HUDEP-2 (cell line): ENCODE results near the gene ZSCAN5C.
"Not testable (repeated sequence)": the region's sequence is repeated elsewhere in the genome, so short reads cannot be mapped to it uniquely, and the experiment has no call there.

ENCODE experiments used
- DNase-seq, 76 experiments: peaks; one replicate each; lab custom pipeline; 2025; ENCODE audit not compliant: unreplicated experiment in 76 of 76; lab: John Stamatoyannopoulos, UW

ZSCAN5C gene

DNA sequence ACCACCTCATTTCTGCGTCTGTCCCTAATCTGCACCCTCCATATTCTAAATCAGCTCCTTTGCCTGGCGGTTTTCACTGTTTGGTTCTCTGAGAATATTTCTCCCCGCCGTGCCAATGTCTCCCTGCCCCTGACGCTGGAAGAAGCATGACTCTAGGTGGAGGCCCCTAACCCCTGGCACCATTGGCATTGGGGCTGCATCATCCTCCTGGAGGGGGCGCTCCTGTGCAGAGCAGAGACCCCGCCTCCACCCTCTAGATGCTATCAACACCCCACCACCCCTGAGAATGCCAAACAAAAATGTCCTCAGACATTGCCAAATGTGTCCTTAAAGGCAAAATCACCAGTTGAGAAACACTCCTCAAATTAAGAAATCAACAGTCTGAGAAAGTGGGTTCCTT is 11.0 kb upstream of the ZSCAN5C start:
- no peak for DNase-seq

- no peak for DNase-seq
Measured at GRCh38 chr19:56191711-56192110, 10.4 kb upstream of the ZSCAN5C start.

DNA sequence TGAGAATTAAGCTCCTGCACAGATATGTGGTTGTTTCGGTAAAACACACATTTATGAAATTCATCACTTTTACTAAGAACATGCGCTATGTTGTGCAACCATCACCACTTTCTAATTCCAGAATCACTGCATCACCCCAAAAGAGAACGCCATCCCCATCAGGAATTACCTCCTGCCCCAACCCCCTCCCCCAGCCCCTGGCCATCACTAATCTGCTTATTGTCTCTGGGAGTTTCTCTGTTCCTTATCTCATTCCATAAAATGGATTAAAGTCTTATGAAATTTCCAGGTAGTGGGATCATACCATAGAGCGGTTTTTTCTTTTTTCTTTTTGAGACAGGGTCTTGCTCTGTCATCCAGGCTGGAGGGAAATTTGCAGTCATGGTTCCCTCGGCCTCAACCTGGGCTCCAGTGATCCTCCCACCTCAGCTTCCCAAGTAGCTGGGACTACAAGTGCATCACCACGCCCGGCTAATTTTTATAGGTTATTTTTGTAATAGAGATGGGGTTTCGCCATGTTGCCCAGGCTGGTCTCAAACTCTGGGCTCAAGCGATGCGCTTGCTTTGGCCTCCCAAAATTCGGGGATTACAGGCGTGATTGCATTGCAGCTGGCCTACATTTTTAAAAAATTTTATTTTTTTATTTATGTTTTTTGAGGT is 8.0 kb upstream of the ZSCAN5C start:
- DNase-seq, result no peak

DNA sequence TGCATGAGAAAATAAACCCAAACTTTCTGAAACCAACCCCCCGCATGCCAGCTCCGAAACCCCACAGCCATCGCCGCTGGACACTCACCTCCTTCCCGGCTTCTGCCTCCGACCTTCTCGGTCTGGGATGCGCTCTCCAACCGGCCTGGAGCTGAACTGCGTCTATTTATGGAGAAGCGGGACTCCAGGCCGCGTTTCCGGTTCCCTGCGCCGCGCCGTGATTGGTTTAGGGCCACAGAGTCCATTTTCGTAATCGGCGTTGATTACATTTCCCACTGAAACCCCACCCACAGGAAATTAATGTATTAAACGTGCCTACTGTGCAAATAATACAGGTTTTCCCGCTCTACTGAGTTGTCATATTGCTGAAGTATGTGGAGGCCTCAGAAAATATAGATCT is 4.4 kb upstream of the ZSCAN5C start, which contains the start of gene ZSCAN5B:
Gene ZSCAN5B (minus strand): TSS at position 138 of the 400 bp plus-strand sequence. CDS start 4,731 bp downstream, outside the sequence.
- not testable (repeated sequence) for DNase-seq

GRCh38 chr19:56199687-56200086 is 2.4 kb upstream of the ZSCAN5C start:
- no peak for DNase-seq

DNA sequence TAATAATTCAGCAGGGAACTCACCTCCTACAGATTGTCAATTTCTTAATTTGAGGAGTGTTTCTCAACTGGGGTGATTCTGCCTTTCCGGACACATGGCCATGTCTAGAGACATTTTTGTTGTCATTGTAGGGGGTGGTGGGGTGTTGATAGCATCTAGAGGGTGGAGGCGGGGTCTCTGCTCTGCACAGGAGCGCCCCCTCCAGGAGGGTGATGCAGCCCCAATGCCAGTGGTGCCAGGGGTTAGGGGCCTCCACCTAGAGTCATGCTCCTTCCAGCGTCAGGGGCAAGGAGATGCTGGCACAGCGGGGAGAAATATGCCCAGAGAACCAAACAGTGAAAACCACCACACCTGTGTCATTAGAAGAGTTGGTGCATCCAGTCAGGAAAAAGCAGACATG is 5.5 kb downstream of the ZSCAN5C start:
- not testable (repeated sequence) for DNase-seq

DNA sequence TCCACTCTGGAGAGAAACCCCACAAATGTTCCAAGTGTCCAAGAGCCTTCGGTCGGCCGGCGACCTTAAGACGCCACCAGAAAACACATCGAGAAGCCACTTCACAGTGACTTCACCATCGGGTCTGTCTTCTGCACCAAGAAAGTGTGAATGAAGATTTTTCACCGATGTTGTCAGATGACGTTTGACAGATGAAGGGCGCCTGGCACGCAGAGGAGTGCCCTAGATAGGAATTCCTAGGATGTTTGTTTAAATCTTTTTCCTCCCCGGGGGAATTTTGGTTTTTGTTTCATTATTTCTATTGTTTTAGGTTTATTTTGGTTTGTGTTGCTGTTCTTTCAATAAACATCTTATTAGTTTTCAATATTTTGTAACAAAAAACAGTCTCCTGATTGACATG is 7.0 kb downstream of the ZSCAN5C start:
- no peak for DNase-seq

GRCh38 chr19:56210036-56210435 is 8.0 kb downstream of the ZSCAN5C start:
- DNase-seq, result not testable (repeated sequence)

GRCh38 chr19:56211718-56212117 is 9.6 kb downstream of the ZSCAN5C start:
- no peak for DNase-seq

GRCh38 chr19:56217039-56217949 is 15.2 kb downstream of the ZSCAN5C start:
- DNase-seq, result no peak

GRCh38 chr19:56218961-56219360 is 16.9 kb downstream of the ZSCAN5C start:
- no peak for DNase-seq

GRCh38 chr19:56221442-56221841 is 19.4 kb downstream of the ZSCAN5C start:
- DNase-seq, result peak in 10 of 76 experiments; percentile 4 to 40 (median 14)

DNA sequence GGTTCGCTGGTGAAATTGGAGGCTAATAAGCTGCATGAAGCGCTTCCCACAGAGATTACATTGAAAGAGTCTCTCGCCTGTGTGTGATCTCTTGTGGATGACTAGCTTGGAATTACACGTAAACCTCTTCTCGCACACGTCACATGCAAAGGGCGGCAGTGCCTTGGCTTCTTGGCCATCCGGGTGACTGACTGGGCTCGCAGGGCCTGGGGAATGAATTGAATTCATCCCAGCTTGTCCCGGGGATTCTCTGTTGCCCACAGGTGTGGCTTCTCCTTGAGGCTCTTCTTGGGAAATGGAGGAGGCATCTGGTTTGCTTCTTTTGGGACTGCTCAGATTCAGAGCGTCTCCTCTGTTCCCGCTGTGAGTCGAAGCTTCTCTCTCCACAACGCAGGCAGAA is 19.8 kb downstream of the ZSCAN5C start:
- DNase-seq, result no peak

GRCh38 chr19:56222901-56223300 is 20.8 kb downstream of the ZSCAN5C start:
- no peak for DNase-seq

GRCh38 chr19:56223481-56223880 is 21.4 kb downstream of the ZSCAN5C start:
- no peak for DNase-seq

DNA sequence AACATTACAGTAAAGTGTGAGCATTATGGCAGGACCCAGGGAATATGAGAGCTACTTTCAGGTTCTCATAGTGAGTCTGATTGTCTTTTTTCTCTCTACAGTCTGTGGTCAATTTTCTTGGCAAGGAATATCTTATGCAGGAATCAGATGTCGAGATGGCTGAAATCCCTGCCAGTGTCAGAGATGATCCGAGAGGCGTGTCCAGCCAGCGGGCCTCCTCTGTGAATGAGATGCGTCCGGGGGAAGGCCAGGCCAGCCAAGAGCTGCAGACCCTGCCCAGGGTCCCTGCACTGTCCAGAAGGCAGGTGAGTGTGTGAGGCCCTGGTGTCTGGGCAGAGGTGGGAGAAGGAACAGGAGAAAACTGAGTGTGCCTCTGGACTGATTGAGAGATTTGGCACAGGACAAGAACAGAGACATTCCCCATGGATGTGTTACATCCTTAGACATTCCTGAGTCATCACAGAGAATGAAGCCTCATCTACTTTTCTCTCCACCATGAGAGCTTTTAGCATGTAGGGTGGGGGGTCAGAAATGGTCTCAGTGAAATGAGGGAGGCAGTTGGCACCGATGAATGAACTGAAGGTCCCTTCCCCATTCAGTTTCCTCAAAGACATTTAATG is 43.2 kb downstream of the ZSCAN5C start:
- no peak for DNase-seq

DNA sequence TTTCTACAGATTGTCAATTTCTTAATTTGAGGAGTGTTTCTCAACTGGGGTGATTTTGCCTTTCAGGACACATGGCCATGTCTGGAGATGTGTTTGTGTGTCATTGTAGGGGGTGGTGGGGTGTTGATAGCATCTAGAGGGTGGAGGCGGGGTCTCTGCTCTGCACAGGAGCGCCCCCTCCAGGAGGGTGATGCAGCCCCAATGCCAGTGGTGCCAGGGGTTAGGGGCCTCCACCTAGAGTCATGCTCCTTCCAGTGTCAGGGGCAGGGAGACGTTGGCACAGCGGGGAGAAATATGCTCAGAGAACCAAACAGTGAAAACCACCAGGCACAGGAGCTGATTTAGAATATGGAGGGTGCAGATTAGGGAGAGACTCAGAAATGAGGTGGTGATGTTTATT is 43.7 kb downstream of the ZSCAN5C start:
- DNase-seq, result not testable (repeated sequence)

DNA sequence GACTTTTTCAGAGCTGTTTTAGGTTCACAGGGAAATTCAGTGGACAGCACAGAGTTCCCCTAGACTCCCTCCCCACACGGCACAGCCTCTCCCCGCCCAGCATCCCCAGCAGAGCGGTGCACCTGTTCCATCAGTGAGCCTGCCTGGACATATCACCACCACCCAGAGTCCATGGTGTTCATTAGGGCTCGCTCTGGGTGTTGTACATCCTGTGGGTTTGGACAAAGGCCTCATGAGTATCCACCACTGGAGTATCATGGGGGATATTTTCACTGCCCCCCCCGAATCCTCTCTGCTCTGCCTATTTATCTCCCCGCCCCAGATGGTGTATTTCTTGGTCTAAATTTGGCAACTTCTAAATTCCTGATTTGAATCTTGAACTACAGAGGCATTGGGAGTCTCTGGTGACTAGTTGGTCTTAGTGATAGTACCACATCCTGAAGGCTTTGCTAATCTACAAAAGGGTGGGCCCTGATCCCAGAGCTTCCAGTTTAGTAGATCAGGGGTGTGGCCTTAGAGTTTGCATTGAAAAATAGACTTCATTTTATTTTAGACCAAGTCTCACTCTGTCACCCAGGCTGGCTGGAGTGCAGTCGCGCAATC is 46.8 kb downstream of the ZSCAN5C start:
- peak in 67 of 76 experiments; percentile 11 to 92 (median 61) for DNase-seq

DNA sequence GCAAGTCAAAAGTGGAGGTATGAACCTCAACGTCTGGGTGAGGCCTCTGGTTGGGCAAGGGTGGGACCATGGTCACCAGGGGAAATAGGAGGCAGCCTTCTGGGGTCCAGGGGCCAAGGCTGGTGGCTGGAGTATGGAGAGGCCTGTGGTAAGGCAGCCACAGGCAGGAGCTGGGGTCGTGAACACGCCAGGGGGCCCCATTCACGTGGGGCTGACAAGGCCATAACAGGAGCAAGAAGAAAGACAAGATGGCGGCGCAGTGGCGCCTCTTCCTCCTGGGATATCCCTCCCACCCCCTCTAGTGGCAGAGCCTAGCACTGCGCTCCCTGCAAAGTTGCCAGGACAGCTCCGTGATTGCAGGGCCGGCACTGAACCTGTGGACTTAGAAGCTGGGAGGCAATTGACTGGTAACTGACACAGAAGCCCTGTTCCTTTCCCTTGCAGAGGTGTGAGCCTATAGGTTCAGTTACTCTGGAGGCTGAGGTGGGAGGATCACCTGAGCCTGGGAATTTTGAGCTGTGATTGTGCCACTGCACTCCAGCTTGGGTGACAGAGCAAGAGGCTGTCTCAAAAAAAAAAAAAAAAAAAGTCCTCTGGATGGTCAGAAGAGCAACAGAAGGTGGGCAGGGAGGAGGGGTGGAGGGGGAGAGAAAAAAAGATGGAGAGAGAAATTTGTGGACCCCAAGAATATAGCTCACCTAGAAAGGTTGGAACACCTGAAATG is 50.8 kb downstream of the ZSCAN5C start:
- DNase-seq, result peak in 74 of 76 experiments; percentile 27 to 92 (median 76)

- DNase-seq, result peak in 36 of 76 experiments; percentile 9 to 77 (median 51)
Measured at GRCh38 chr19:56253737-56254136, 51.7 kb downstream of the ZSCAN5C start.
